ENCODE measurements around the gene PDK4.

The PDK4 gene

GRCh38 chr7:95583834-95584621 lies 12.3 kb downstream of the PDK4 start:
- ChIA-PET CTCF (interaction anchor here (1.4 kb wide), 1 partner anchor 57 kb away, joined by 3 read pairs; no protein-coding TSS in a partner anchor), POLR2A (no interaction called here)
- TF ChIP-seq CTCF (IDR thresholded peaks at IDR 0.05; ENCODE audit: control extremely low read depth, extremely low read depth, low read depth, missing control alignments) = no peak
- no peak for DNase-seq (ENCODE audit: extremely low spot score)

- ChIA-PET CTCF (interaction anchor here (0.9 to 1.4 kb wide), 3 partner anchors 10 to 58 kb away, joined by 3 read pairs; no protein-coding TSS in a partner anchor), POLR2A (no interaction called here)
- no peak for TF ChIP-seq CTCF (IDR thresholded peaks at IDR 0.05; ENCODE audit: control extremely low read depth, extremely low read depth, low read depth, missing control alignments)
- no peak for DNase-seq (ENCODE audit: extremely low spot score)
Measured at GRCh38 chr7:95582578-95583293, 13.6 kb downstream of the PDK4 start.

- no peak for TF ChIP-seq CTCF (IDR thresholded peaks at IDR 0.05; ENCODE audit: control extremely low read depth, extremely low read depth, low read depth, missing control alignments)
- ChIA-PET CTCF (interaction anchor here (1.4 kb wide), 1 partner anchor 53 kb away, joined by 3 read pairs; no protein-coding TSS in a partner anchor), POLR2A (no interaction called here)
- no peak for DNase-seq (ENCODE audit: extremely low spot score)
Measured at GRCh38 chr7:95581467-95581866, 14.8 kb downstream of the PDK4 start.

GRCh38 chr7:95579318-95579717 lies 17.0 kb downstream of the PDK4 start:
- POLR2A ChIA-PET = no interaction called here
- CTCF ChIA-PET = no interaction called here
- no peak for DNase-seq (ENCODE audit: extremely low spot score)
- TF ChIP-seq CTCF (IDR thresholded peaks at IDR 0.05; ENCODE audit: control extremely low read depth, extremely low read depth, low read depth, missing control alignments) = no peak

GRCh38 chr7:95578299-95578855 lies 17.9 kb downstream of the PDK4 start:
- no peak for TF ChIP-seq CTCF (IDR thresholded peaks at IDR 0.05; ENCODE audit: control extremely low read depth, extremely low read depth, low read depth, missing control alignments)
- POLR2A ChIA-PET = no interaction called here
- no peak for DNase-seq (ENCODE audit: extremely low spot score)
- CTCF ChIA-PET = no interaction called here

- TF ChIP-seq CTCF (IDR thresholded peaks at IDR 0.05; ENCODE audit: control extremely low read depth, extremely low read depth, low read depth, missing control alignments) = no peak
- CTCF ChIA-PET = no interaction called here
- DNase-seq (ENCODE audit: extremely low spot score) = no peak
- POLR2A ChIA-PET = no interaction called here
Measured at GRCh38 chr7:95577137-95577536, 19.2 kb downstream of the PDK4 start.

Measured in GM10248 (cell line).